ENCODE measurements around the gene NUDT13. TPM values are rescaled to one million over a fixed set of nuclear protein-coding genes. Genes with fewer than 3 reads are reported as not detected.

NUDT13 gene
- total and polyA plus RNA-seq, 9 of the 15 experiments (the other 6 are each of a cell fraction or from before 2014, with no cell fraction given): 4.7 to 11.1 (median 5.6) TPM

DNA sequence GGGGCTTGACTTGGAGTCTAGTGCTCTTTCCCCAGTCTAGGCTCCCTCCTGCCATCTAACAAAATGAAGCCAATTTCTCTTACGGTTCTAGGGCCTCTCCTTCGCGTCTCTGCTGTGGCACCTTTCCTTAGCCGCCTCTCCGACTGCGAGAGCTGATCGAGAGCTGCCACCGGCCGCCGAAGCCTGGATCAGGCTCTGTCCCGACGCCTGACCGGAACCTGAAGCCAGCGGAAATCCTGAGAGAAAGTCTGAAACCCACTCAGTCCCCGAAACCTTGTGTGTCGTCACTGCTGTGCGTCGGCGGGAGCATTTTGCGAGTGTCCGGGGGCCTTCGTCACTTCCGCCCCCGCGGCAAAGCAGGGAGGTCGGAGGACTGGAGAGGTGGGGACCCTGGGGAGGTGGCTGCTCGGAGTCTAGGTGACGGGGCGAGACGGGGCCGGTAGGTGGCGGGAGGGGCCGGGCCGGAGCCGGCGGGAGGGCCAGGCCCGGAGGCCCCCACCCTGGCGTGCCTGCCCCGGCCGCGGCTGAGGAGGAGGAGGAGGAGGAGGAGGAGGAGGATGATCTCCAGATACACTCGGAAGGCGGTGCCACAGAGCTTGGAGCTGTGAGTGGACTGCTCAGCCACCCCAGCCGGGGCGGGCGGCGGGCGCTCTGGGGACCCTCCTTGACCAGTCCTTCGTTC lies 57.7 kb downstream of the NUDT13 start, which contains the start of the genes ECD and FAM149B1 (continued):
- TF ChIP-seq, protein P1, sequence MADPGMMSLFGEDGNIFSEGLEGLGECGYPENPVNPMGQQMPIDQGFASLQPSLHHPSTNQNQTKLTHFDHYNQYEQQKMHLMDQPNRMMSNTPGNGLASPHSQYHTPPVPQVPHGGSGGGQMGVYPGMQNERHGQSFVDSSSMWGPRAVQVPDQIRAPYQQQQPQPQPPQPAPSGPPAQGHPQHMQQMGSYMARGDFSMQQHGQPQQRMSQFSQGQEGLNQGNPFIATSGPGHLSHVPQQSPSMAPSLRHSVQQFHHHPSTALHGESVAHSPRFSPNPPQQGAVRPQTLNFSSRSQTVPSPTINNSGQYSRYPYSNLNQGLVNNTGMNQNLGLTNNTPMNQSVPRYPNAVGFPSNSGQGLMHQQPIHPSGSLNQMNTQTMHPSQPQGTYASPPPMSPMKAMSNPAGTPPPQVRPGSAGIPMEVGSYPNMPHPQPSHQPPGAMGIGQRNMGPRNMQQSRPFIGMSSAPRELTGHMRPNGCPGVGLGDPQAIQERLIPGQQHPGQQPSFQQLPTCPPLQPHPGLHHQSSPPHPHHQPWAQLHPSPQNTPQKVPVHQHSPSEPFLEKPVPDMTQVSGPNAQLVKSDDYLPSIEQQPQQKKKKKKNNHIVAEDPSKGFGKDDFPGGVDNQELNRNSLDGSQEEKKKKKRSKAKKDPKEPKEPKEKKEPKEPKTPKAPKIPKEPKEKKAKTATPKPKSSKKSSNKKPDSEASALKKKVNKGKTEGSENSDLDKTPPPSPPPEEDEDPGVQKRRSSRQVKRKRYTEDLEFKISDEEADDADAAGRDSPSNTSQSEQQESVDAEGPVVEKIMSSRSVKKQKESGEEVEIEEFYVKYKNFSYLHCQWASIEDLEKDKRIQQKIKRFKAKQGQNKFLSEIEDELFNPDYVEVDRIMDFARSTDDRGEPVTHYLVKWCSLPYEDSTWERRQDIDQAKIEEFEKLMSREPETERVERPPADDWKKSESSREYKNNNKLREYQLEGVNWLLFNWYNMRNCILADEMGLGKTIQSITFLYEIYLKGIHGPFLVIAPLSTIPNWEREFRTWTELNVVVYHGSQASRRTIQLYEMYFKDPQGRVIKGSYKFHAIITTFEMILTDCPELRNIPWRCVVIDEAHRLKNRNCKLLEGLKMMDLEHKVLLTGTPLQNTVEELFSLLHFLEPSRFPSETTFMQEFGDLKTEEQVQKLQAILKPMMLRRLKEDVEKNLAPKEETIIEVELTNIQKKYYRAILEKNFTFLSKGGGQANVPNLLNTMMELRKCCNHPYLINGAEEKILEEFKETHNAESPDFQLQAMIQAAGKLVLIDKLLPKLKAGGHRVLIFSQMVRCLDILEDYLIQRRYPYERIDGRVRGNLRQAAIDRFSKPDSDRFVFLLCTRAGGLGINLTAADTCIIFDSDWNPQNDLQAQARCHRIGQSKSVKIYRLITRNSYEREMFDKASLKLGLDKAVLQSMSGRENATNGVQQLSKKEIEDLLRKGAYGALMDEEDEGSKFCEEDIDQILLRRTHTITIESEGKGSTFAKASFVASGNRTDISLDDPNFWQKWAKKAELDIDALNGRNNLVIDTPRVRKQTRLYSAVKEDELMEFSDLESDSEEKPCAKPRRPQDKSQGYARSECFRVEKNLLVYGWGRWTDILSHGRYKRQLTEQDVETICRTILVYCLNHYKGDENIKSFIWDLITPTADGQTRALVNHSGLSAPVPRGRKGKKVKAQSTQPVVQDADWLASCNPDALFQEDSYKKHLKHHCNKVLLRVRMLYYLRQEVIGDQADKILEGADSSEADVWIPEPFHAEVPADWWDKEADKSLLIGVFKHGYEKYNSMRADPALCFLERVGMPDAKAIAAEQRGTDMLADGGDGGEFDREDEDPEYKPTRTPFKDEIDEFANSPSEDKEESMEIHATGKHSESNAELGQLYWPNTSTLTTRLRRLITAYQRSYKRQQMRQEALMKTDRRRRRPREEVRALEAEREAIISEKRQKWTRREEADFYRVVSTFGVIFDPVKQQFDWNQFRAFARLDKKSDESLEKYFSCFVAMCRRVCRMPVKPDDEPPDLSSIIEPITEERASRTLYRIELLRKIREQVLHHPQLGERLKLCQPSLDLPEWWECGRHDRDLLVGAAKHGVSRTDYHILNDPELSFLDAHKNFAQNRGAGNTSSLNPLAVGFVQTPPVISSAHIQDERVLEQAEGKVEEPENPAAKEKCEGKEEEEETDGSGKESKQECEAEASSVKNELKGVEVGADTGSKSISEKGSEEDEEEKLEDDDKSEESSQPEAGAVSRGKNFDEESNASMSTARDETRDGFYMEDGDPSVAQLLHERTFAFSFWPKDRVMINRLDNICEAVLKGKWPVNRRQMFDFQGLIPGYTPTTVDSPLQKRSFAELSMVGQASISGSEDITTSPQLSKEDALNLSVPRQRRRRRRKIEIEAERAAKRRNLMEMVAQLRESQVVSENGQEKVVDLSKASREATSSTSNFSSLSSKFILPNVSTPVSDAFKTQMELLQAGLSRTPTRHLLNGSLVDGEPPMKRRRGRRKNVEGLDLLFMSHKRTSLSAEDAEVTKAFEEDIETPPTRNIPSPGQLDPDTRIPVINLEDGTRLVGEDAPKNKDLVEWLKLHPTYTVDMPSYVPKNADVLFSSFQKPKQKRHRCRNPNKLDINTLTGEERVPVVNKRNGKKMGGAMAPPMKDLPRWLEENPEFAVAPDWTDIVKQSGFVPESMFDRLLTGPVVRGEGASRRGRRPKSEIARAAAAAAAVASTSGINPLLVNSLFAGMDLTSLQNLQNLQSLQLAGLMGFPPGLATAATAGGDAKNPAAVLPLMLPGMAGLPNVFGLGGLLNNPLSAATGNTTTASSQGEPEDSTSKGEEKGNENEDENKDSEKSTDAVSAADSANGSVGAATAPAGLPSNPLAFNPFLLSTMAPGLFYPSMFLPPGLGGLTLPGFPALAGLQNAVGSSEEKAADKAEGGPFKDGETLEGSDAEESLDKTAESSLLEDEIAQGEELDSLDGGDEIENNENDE (IDR thresholded peaks at IDR 0.05; ENCODE audit: low read depth, low read length): no peak
- no peak for TF ChIP-seq NFE2L1 (tag; IDR thresholded peaks at IDR 0.05; ENCODE audit: borderline replicate concordance, low read depth)
- TF ChIP-seq CREBBP (IDR thresholded peaks at IDR 0.05; ENCODE audit: low read depth, low read length): no peak
- peak; percentile 60 to 66; a peak in 3 of 4 replicates for TF ChIP-seq SIX5 (IDR thresholded peaks at IDR 0.05; ENCODE audit: borderline replicate concordance in 1 of 2, insufficient read depth in 1 of 2, low read depth in 1 of 2, low read length in 2 of 2)
- TF ChIP-seq TFAP4 (CRISPR knock-in tag; IDR thresholded peaks at IDR 0.05; ENCODE audit: borderline replicate concordance): peak; percentile 78; the same call in 1 of the 2 replicates
- TF ChIP-seq, protein P2, sequence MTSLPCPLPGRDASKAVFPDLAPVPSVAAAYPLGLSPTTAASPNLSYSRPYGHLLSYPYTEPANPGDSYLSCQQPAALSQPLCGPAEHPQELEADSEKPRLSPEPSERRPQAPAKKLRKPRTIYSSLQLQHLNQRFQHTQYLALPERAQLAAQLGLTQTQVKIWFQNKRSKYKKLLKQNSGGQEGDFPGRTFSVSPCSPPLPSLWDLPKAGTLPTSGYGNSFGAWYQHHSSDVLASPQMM (CRISPR knock-in tag; IDR thresholded peaks at IDR 0.05): no peak
- no peak for TF ChIP-seq KDM1A (IDR thresholded peaks at IDR 0.05)
- TF ChIP-seq ZNF324 (CRISPR knock-in tag; IDR thresholded peaks at IDR 0.05): no peak
- 0 out of 2 replicates have a peak, but pooled peaks have one; percentile 19 for TF ChIP-seq SRSF3 (IDR thresholded peaks at IDR 0.05; ENCODE audit: insufficient read depth, low read length)
- peak; percentile 18 for TF ChIP-seq ASH1L (IDR thresholded peaks at IDR 0.05; ENCODE audit: borderline replicate concordance, low read depth, partially characterized antibody)
- peak; percentile 94 for TF ChIP-seq TAF1 (IDR thresholded peaks at IDR 0.05; ENCODE audit: control insufficient read depth, extremely low read depth, insufficient read depth, low read length, severe bottlenecking)
- no peak for TF ChIP-seq ZNF57 (CRISPR knock-in tag; IDR thresholded peaks at IDR 0.05)
- no peak for TF ChIP-seq TGIF2 (CRISPR knock-in tag; IDR thresholded peaks at IDR 0.05)
- no peak for TF ChIP-seq KLF6 (CRISPR knock-in tag; IDR thresholded peaks at IDR 0.05; ENCODE audit: borderline replicate concordance)
- no peak for TF ChIP-seq CBFA2T3 (IDR thresholded peaks at IDR 0.05)

Measured in K562 (cell line).